ENCODE results near the gene RFLNA. TPM values are rescaled to one million over a fixed set of nuclear protein-coding genes. Genes with fewer than 3 reads are reported as not detected.

Gene RFLNA
- total RNA-seq, 1 donor from 2014 or later: 36.9 TPM

DNA sequence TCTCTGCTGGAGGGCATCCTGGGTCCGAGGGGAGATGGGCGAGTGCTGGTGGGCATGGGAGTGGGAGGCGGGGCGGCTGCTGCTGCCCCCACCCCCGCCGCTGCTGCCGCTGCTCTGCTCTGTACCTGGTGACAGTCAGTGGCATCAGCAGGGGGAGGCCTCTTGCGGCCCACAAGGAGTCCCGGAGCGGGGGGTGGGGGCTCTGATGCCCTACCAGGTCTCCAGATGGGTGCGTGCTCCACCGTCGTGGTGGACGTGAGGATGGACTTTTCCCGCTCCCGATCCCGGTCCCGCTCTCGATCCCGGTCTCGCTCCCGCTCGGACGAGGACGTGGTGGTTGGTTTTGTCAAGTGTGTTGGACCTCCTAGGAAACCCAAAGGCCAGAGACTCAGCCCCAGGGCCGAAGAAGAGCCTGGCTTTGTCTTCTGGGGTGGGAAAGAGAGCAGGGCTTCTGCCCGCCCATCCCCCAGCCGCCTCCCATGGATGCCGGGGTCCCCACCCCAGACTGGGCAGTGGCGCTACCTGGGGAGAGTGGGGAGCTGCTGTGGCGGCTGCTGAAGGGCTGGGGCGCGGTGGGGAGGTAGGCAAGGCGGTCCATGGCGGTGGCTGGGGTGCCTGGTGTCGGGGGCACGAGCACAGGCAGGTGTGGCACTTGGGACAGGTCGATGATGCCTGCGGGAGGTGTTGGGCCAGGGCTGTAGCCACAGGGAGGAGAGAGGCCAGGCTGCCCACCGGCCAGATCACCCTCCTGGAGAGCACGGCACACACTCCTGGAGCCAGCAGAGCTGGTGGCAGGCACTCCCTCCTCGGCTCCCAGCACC is 45.4 kb downstream of the RFLNA start:
- H3K36me3 Mint-ChIP-seq (ENCODE audit: unreplicated experiment): no peaks in the 10 kb centered on the region
- H3K4me3 Mint-ChIP-seq (ENCODE audit: unreplicated experiment): no peak overlapping the region
- TF ChIP-seq, protein P1, sequence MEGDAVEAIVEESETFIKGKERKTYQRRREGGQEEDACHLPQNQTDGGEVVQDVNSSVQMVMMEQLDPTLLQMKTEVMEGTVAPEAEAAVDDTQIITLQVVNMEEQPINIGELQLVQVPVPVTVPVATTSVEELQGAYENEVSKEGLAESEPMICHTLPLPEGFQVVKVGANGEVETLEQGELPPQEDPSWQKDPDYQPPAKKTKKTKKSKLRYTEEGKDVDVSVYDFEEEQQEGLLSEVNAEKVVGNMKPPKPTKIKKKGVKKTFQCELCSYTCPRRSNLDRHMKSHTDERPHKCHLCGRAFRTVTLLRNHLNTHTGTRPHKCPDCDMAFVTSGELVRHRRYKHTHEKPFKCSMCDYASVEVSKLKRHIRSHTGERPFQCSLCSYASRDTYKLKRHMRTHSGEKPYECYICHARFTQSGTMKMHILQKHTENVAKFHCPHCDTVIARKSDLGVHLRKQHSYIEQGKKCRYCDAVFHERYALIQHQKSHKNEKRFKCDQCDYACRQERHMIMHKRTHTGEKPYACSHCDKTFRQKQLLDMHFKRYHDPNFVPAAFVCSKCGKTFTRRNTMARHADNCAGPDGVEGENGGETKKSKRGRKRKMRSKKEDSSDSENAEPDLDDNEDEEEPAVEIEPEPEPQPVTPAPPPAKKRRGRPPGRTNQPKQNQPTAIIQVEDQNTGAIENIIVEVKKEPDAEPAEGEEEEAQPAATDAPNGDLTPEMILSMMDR (IDR thresholded peaks at IDR 0.05; ENCODE audit: partially characterized antibody, unreplicated experiment): no peak
- DNase-seq: no peak
- peaks cover 9% of the 10 kb centered on the region for H3K27me3 Mint-ChIP-seq (ENCODE audit: unreplicated experiment)
- H3K27ac Mint-ChIP-seq (ENCODE audit: unreplicated experiment): no peak overlapping the region
- H3K9me3 Mint-ChIP-seq (ENCODE audit: unreplicated experiment): peaks cover 19% of the 10 kb centered on the region
- peaks cover 2% of the 10 kb centered on the region for H3K4me1 Mint-ChIP-seq (ENCODE audit: low read depth, unreplicated experiment)

DNA sequence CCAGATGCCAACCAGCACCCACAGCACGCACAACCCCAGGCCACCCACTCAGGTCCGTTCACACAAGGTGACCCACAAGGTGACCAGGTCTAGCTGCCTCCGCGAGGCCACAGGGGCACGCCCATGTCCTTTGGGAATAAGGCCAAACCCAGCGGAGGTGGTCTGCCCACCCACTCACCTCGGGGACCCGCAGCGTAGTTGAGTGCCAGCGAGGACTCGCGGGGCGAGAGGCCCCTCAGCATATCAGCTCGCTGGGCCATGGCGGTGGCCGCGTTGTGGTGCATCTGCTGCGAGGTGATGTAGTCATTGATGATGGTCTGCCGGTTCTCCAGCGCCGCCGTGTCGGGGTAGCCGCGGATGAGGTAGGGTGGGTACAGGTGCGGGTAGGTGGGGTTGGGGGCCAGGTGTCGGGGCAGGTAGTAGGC is 46.8 kb downstream of the RFLNA start:
- TF ChIP-seq, protein P1 (IDR thresholded peaks at IDR 0.05; ENCODE audit: partially characterized antibody, unreplicated experiment): no peak
- Mint-ChIP-seq H3K36me3 (ENCODE audit: unreplicated experiment) (no peaks in the 10 kb centered on the region), H3K27ac (ENCODE audit: unreplicated experiment) (no peak overlapping the region)

DNA sequence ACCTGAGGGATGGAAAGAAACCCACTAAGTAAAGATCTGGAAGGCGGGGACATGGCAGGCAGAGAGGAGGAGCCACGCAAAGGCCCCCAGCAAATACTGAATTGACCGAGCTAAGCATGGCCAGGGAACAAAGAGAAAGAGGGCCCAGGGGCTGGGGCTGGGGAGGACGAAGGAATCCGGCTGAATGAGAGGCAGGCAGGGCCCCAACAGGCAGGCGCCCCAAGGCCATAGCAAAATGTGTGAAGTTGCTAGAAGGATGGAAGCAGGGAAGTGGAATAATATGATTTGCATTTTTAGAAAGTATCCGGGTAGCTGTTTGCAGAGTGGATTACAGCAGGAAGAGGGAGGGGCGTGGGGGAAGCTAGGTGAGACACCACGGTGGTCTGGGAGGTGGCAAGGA is 49.1 kb downstream of the RFLNA start:
- TF ChIP-seq, protein P1 (IDR thresholded peaks at IDR 0.05; ENCODE audit: partially characterized antibody, unreplicated experiment): no peak
- no peaks in the 10 kb centered on the region for H3K4me1 Mint-ChIP-seq (ENCODE audit: low read depth, unreplicated experiment)
- no peak for DNase-seq
- H3K27me3 Mint-ChIP-seq (ENCODE audit: unreplicated experiment): peaks cover 7% of the 10 kb centered on the region
- H3K4me3 Mint-ChIP-seq (ENCODE audit: unreplicated experiment): no peak overlapping the region
- peak overlapping the region; percentile 62 for H3K27ac Mint-ChIP-seq (ENCODE audit: unreplicated experiment)
- H3K9me3 Mint-ChIP-seq (ENCODE audit: unreplicated experiment): peaks cover 17% of the 10 kb centered on the region
- no peaks in the 10 kb centered on the region for H3K36me3 Mint-ChIP-seq (ENCODE audit: unreplicated experiment)

More for the DNA sequence above, 46.8 kb downstream of the RFLNA start:
- Mint-ChIP-seq H3K9me3 (ENCODE audit: unreplicated experiment) (peaks cover 16% of the 10 kb centered on the region), H3K27me3 (ENCODE audit: unreplicated experiment) (peaks cover 7% of the 10 kb centered on the region), H3K4me3 (ENCODE audit: unreplicated experiment) (no peak overlapping the region), H3K4me1 (ENCODE audit: low read depth, unreplicated experiment) (no peaks in the 10 kb centered on the region)
- DNase-seq: no peak

DNA sequence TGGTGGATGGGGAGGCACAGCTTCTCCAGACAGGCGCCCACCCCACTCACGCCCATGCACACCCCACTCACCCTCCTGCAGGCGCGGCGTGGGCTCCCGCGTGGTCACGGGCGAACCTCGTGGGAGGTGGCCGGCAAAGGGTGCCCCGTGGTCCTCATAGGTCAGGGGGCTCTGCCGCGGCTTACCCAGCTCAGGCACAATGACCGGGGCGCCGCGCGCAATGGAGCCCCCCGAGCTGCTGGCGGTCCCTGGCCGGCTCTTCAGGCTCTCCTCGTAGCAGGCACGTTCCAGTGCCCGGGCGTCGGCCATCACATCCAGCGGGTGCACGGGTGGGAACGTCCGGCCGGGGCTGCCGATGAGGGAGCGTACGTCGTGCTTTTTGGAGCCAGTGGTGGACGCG is 49.6 kb downstream of the RFLNA start:
- Mint-ChIP-seq H3K36me3 (ENCODE audit: unreplicated experiment) (no peaks in the 10 kb centered on the region), H3K4me1 (ENCODE audit: low read depth, unreplicated experiment) (no peaks in the 10 kb centered on the region), H3K27me3 (ENCODE audit: unreplicated experiment) (peaks cover 7% of the 10 kb centered on the region), H3K4me3 (ENCODE audit: unreplicated experiment) (no peak overlapping the region), H3K27ac (ENCODE audit: unreplicated experiment) (no peak overlapping the region), H3K9me3 (ENCODE audit: unreplicated experiment) (peaks cover 18% of the 10 kb centered on the region)
- no peak for DNase-seq
- TF ChIP-seq, protein P1 (IDR thresholded peaks at IDR 0.05; ENCODE audit: partially characterized antibody, unreplicated experiment): no peak

DNA sequence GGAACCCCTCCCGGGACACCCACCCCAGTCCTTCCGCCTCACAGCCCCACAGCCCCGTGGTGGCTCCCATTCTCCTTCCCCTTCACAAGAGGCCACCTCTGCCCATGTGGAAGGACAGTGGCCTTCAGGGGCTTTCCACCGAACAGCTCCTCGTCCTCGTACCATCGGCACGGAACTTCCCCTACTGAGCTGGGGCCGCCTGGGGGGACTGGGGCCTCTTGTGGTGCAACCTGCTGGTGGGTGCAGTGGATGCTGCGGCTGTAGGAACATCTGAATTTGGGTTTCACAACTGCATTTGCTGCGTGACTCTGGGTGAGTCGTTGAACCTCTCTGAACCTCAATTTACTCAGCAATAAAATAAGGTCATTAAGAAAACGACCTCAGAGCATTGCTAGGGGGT is 50.9 kb downstream of the RFLNA start:
- no peak overlapping the region for H3K27ac Mint-ChIP-seq (ENCODE audit: unreplicated experiment)
- TF ChIP-seq, protein P1 (IDR thresholded peaks at IDR 0.05; ENCODE audit: partially characterized antibody, unreplicated experiment): no peak
- H3K9me3 Mint-ChIP-seq (ENCODE audit: unreplicated experiment): peaks cover 16% of the 10 kb centered on the region
- peaks cover 4% of the 10 kb centered on the region for H3K36me3 Mint-ChIP-seq (ENCODE audit: unreplicated experiment)
- no peaks in the 10 kb centered on the region for H3K4me1 Mint-ChIP-seq (ENCODE audit: low read depth, unreplicated experiment)
- no peak for DNase-seq
- H3K4me3 Mint-ChIP-seq (ENCODE audit: unreplicated experiment): no peak overlapping the region
- H3K27me3 Mint-ChIP-seq (ENCODE audit: unreplicated experiment): peaks cover 7% of the 10 kb centered on the region

All from glutamatergic neuron (in vitro differentiated cells).